ENCODE measurements around the gene ZNF593OS. TPM values are rescaled to one million over a fixed set of nuclear protein-coding genes. Genes with fewer than 3 reads are reported as not detected.

The ZNF593OS gene
- polyA plus RNA-seq, 3 donors = 0.50 to 0.59 TPM; not detected in 1

GRCh38 chr1:26121854-26122773 lies 49.5 kb downstream of the ZNF593OS start:
- H2AFZ ChIP-seq (ENCODE audit: insufficient read depth, low read depth, low read length, poor library complexity, severe bottlenecking) = peak overlapping the region; percentile 2
- peaks cover 18 to 31% of the 10 kb centered on the region in 2 donors for H3K36me3 Mint-ChIP-seq
- H3K4me1 ChIP-seq (ENCODE audit: control insufficient read depth in 1 of 2, insufficient read depth in 2 of 2, low read length in 2 of 2) = peaks cover 51 to 73% of the 10 kb centered on the region in 2 donors
- no peaks in the 10 kb centered on the region for H3K27me3 Mint-ChIP-seq (ENCODE audit: low read depth in 3 of 3)
- no peaks in the 10 kb centered on the region for H3K27me3 ChIP-seq (ENCODE audit: control insufficient read depth in 2 of 2, insufficient read depth in 2 of 2, low read length in 2 of 2)
- H3K4me1 Mint-ChIP-seq = peaks cover 68% of the 10 kb centered on the region
- peak overlapping the region; percentile 47 to 84 (median 63) for H3K27ac Mint-ChIP-seq
- H3K79me2 ChIP-seq (ENCODE audit: insufficient read depth, low read length) = peaks cover 57% of the 10 kb centered on the region
- peaks cover 13 to 23% of the 10 kb centered on the region in 2 donors for H3K36me3 ChIP-seq (replicated peaks in 1 of 2; ENCODE audit: control insufficient read depth in 1 of 2, insufficient read depth in 2 of 2, low read length in 2 of 2)
- peaks cover 0 to 2% (median 0%) of the 10 kb centered on the region in 7 donors for H3K9me3 Mint-ChIP-seq
- no peak overlapping the region for H3K4me3 Mint-ChIP-seq
- TF ChIP-seq CTCF (IDR thresholded peaks at IDR 0.05) = no peak
- 0% methylated on average over 2 of the region's 8 CpGs for WGBS (ENCODE audit: insufficient coverage)
- peak; percentile 21 to 77 (median 59) for DNase-seq
- no peaks in the 10 kb centered on the region for H4K20me1 ChIP-seq (ENCODE audit: insufficient read depth, low read length)
- intact Hi-C loops (cut with micrococcal nuclease) = loop anchor here in 1 of 2 donors (5.0 kb wide), 1 partner anchor 40 kb away; no protein-coding TSS in a partner anchor
- peak overlapping the region; percentile 51 for H3K4me2 ChIP-seq (replicated peaks; ENCODE audit: extremely low read depth, low read length, poor library complexity, severe bottlenecking)
- no peaks in the 10 kb centered on the region for H3K9me3 ChIP-seq (replicated peaks in 1 of 2; ENCODE audit: control insufficient read depth in 1 of 2, insufficient read depth in 1 of 2, low read length in 2 of 2)
- H3K9ac ChIP-seq (ENCODE audit: insufficient read depth, low read length, poor library complexity, severe bottlenecking) = no peak overlapping the region
- H3K27ac ChIP-seq (ENCODE audit: low read depth in 1 of 2, low read length in 2 of 2) = peak overlapping the region in 1 of 2 donors; percentile 77
- H3K4me3 ChIP-seq (replicated peaks in 1 of 3; ENCODE audit: low read depth in 2 of 3, low read length in 3 of 3) = peak overlapping the region in 1 of 3 experiments; percentile 29

- Mint-ChIP-seq H3K27me3 (ENCODE audit: low read depth in 3 of 3) (no peaks in the 10 kb centered on the region), H3K4me1 (peaks cover 49% of the 10 kb centered on the region), H3K9me3 (peaks cover 0 to 2% (median 0%) of the 10 kb centered on the region in 7 donors), H3K36me3 (peaks cover 20 to 43% of the 10 kb centered on the region in 2 donors), H3K4me3 (peak overlapping the region in 1 of 2 donors; percentile 31), H3K27ac (peak overlapping the region in 6 of 7 donors; percentile 18 to 83 (median 60))
- 10% methylated on average over 3 of the region's 9 CpGs for WGBS (ENCODE audit: insufficient coverage)
- peak overlapping the region in 1 of 2 donors; percentile 53 for H3K27ac ChIP-seq (ENCODE audit: low read depth in 1 of 2, low read length in 2 of 2)
- peaks cover 66% of the 10 kb centered on the region for H3K79me2 ChIP-seq (ENCODE audit: insufficient read depth, low read length)
- H3K4me2 ChIP-seq (replicated peaks; ENCODE audit: extremely low read depth, low read length, poor library complexity, severe bottlenecking) = peak overlapping the region; percentile 2
- H3K9me3 ChIP-seq (replicated peaks in 1 of 2; ENCODE audit: control insufficient read depth in 1 of 2, insufficient read depth in 1 of 2, low read length in 2 of 2) = no peaks in the 10 kb centered on the region
- no peaks in the 10 kb centered on the region for H3K27me3 ChIP-seq (ENCODE audit: control insufficient read depth in 2 of 2, insufficient read depth in 2 of 2, low read length in 2 of 2)
- no peak overlapping the region for H3K4me3 ChIP-seq (replicated peaks in 1 of 3; ENCODE audit: low read depth in 2 of 3, low read length in 3 of 3)
- peaks cover 17 to 38% of the 10 kb centered on the region in 2 donors for H3K36me3 ChIP-seq (replicated peaks in 1 of 2; ENCODE audit: control insufficient read depth in 1 of 2, insufficient read depth in 2 of 2, low read length in 2 of 2)
- TF ChIP-seq CTCF (IDR thresholded peaks at IDR 0.05) = no peak
- intact Hi-C loops (cut with micrococcal nuclease) = loop anchor here in 1 of 2 donors (5.0 to 10.0 kb wide), 2 partner anchors 42 to 195 kb away; partner anchors contain the start of gene CD52
- H4K20me1 ChIP-seq (ENCODE audit: insufficient read depth, low read length) = no peaks in the 10 kb centered on the region
- peaks cover 35 to 52% of the 10 kb centered on the region in 2 donors for H3K4me1 ChIP-seq (ENCODE audit: control insufficient read depth in 1 of 2, insufficient read depth in 2 of 2, low read length in 2 of 2)
- DNase-seq = no peak
- H3K9ac ChIP-seq (ENCODE audit: insufficient read depth, low read length, poor library complexity, severe bottlenecking) = no peak overlapping the region
- no peak overlapping the region for H2AFZ ChIP-seq (ENCODE audit: insufficient read depth, low read depth, low read length, poor library complexity, severe bottlenecking)
These were observed 51.6 kb downstream of the ZNF593OS start for GRCh38 chr1:26119892-26120608.
